WTC11 (cell line): ENCODE data around the gene TMEM50A. TPM values are rescaled to one million over a fixed set of nuclear protein-coding genes. Genes with fewer than 3 reads are reported as not detected.
"Not testable (repeated sequence)": the region's sequence is repeated elsewhere in the genome, so short reads cannot be mapped to it uniquely, and the experiment has no call there.

ENCODE experiments used
- ATAC-seq: fragments of 200-7000 bp; cut with Tn5 transposase; 2 replicates; pipeline ENCODE4 v1.10.0; 2021; ENCODE audit warnings: mild to moderate bottlenecking, moderate library complexity
- CTCF ChIA-PET: fragments of 300-600 bp; sonication (Branson Sonifier 250); formaldehyde crosslinking; loops from one replicate; lab custom pipeline; 2021; ENCODE audit warnings: antibody characterized with exemption; lab: Charles Lee
- POLR2A ChIA-PET: fragments of 350-600 bp; sonication (Branson Sonifier 250); formaldehyde crosslinking; loops from one replicate; lab custom pipeline; 2021; ENCODE audit warnings: antibody characterized with exemption; lab: Charles Lee
- DNase-seq: peaks from one replicate; pipeline ENCODE4 v3.0.0; 2021; ENCODE audit warnings: low spot score
- H3K27ac Mint-ChIP-seq: 2 replicates; pipeline ENCODE4 v1.8.0; 2021; ENCODE audit warnings: mixed read lengths
- H3K27me3 Mint-ChIP-seq: 2 replicates; pipeline ENCODE4 v1.8.0; 2021; ENCODE audit warnings: low read depth, mild to moderate bottlenecking, moderate library complexity, mixed read lengths
- H3K36me3 Mint-ChIP-seq: 2 replicates; pipeline ENCODE4 v1.8.0; 2021; ENCODE audit warnings: mixed read lengths
- H3K4me1 Mint-ChIP-seq: 2 replicates; pipeline ENCODE4 v1.8.0; 2022; ENCODE audit warnings: mixed read lengths
- H3K4me3 Mint-ChIP-seq: 2 replicates; pipeline ENCODE4 v1.8.0; 2021; ENCODE audit warnings: mild to moderate bottlenecking, moderate library complexity, mixed read lengths
- H3K9me3 Mint-ChIP-seq: 2 replicates; pipeline ENCODE4 v1.8.0; 2021; ENCODE audit warnings: mixed read lengths
- CDX4 ChIP-seq: fragments of 250-450 bp; sonication (Bioruptor Pico); IDR thresholded peaks from 2 replicates; pipeline ENCODE4 v1.9.0; 2021; ENCODE audit warnings: moderate library complexity, mild to moderate bottlenecking, inconsistent platforms, borderline replicate concordance
- CREB1 ChIP-seq: sonication (generic); formaldehyde crosslinking; IDR thresholded peaks from 2 replicates; pipeline ENCODE4 v1.8.0; 2023; ENCODE audit warnings: mild to moderate bottlenecking, missing genetic modification reagents
- EMX1 ChIP-seq: fragments of 250-450 bp; sonication (Bioruptor Pico); IDR thresholded peaks from 2 replicates; pipeline ENCODE4 v1.8.0; 2021; ENCODE audit warnings: mild to moderate bottlenecking
- FOXP4 ChIP-seq: sonication (generic); formaldehyde crosslinking; IDR thresholded peaks from 2 replicates; pipeline ENCODE4 v1.8.0; 2022; ENCODE audit warnings: mild to moderate bottlenecking, missing genetic modification reagents
- HMGA2 ChIP-seq: fragments of 250-450 bp; sonication (Bioruptor Pico); IDR thresholded peaks from 2 replicates; pipeline ENCODE4 v1.4.0; 2021; ENCODE audit warnings: mild to moderate bottlenecking, moderate library complexity
- IRF1 ChIP-seq: sonication (generic); formaldehyde crosslinking; IDR thresholded peaks from 2 replicates; pipeline ENCODE4 v1.8.0; 2023; ENCODE audit warnings: missing genetic modification reagents
- JAZF1 ChIP-seq: fragments of 250-450 bp; sonication (Bioruptor Pico); IDR thresholded peaks from 2 replicates; pipeline ENCODE4 v1.9.0; 2021; ENCODE audit warnings: moderate library complexity, mild to moderate bottlenecking, inconsistent platforms
- MLX ChIP-seq: sonication (generic); formaldehyde crosslinking; IDR thresholded peaks from 2 replicates; pipeline ENCODE4 v1.8.1; 2023; ENCODE audit warnings: mild to moderate bottlenecking, missing genetic modification reagents, moderate library complexity
- SMAD4 ChIP-seq: sonication (generic); formaldehyde crosslinking; IDR thresholded peaks from 2 replicates; pipeline ENCODE4 v1.8.0; 2022; ENCODE audit warnings: mild to moderate bottlenecking, missing genetic modification reagents
- ZBTB43 ChIP-seq: sonication (generic); formaldehyde crosslinking; IDR thresholded peaks from 2 replicates; pipeline ENCODE4 v1.8.1; 2023; ENCODE audit warnings: mild to moderate bottlenecking, missing genetic modification reagents
- ZNF121 ChIP-seq: sonication (generic); formaldehyde crosslinking; IDR thresholded peaks from 2 replicates; pipeline ENCODE4 v1.8.0; 2023; ENCODE audit warnings: missing genetic modification reagents
- ZNF232 ChIP-seq: sonication (generic); formaldehyde crosslinking; IDR thresholded peaks from 2 replicates; pipeline ENCODE4 v1.8.0; 2022; ENCODE audit warnings: mild to moderate bottlenecking, missing genetic modification reagents
- ZNF423 ChIP-seq: fragments of 250-450 bp; sonication (Bioruptor Pico); IDR thresholded peaks from 2 replicates; pipeline ENCODE4 v2.1.2; 2022; ENCODE audit warnings: mild to moderate bottlenecking, moderate library complexity
- ZNF425 ChIP-seq: fragments of 250-450 bp; sonication (Bioruptor Pico); conservative IDR thresholded peaks from 2 replicates; pipeline ENCODE4 v1.9.0; 2021; ENCODE audit warnings: mild to moderate bottlenecking
- total RNA-seq: library from RNA; stranded (reverse); gene quantifications from 3 replicates; pipeline ENCODE4 v1.2.3, GENCODE V29; 2021
- TF ChIP-seq, protein P1 (sequence below): sonication (generic); formaldehyde crosslinking; IDR thresholded peaks from 2 replicates; pipeline ENCODE4 v1.8.0; 2022; ENCODE audit warnings: missing genetic modification reagents
- TF ChIP-seq, protein P2 (sequence below): sonication (generic); formaldehyde crosslinking; IDR thresholded peaks from 2 replicates; pipeline ENCODE4 v1.8.1; 2023; ENCODE audit warnings: mild to moderate bottlenecking, missing genetic modification reagents, borderline replicate concordance
- TF ChIP-seq, protein P3 (sequence below): sonication (generic); formaldehyde crosslinking; IDR thresholded peaks from 2 replicates; pipeline ENCODE4 v1.8.1; 2022; ENCODE audit warnings: mild to moderate bottlenecking, moderate library complexity, missing genetic modification reagents

Gene TMEM50A
- total RNA-seq, 1 experiment from 2014 or later, result 84.0 TPM

DNA sequence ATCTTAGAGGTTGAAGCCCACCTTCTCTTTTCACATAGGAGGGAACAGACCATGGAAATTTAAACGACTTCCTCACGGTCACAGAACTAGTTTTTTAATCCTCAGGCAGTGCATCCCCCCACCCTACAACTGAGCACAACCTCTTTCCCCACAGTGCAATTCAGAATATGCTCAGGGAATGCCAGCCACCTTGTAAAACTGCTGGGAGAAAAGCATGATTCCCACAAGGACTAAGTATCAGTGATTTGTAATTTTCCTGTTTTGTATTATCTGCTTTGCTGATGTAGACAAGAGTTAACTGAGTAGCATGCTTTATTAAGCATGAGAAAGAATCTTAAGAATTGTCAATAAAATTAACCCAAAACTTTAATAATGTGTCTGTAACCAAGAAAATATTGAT, 23.8 kb downstream of the TMEM50A start:
- no peak overlapping the region for H3K27ac Mint-ChIP-seq
- H3K9me3 Mint-ChIP-seq, result no peaks in the 10 kb centered on the region
- peaks cover 21% of the 10 kb centered on the region for H3K36me3 Mint-ChIP-seq
- ChIA-PET CTCF (no interaction called here), POLR2A (no interaction called here)
- DNase-seq (no peak), ATAC-seq (no peak)
- no peak overlapping the region for H3K4me3 Mint-ChIP-seq
- TF ChIP-seq HMGA2 (CRISPR knock-in tag) (no peak), MLX (CRISPR knock-in tag) (no peak), EMX1 (CRISPR knock-in tag) (no peak), IRF1 (CRISPR knock-in tag) (no peak), FOXP4 (CRISPR knock-in tag) (no peak), SMAD4 (CRISPR knock-in tag) (no peak), ZNF232 (CRISPR knock-in tag) (no peak), ZNF423 (no peak), ZNF425 (no peak), ZBTB43 (CRISPR knock-in tag) (no peak), CDX4 (CRISPR knock-in tag) (no peak), CREB1 (CRISPR knock-in tag) (no peak), JAZF1 (CRISPR knock-in tag) (no peak), ZNF121 (CRISPR knock-in tag) (no peak)
- TF ChIP-seq, protein P1, sequence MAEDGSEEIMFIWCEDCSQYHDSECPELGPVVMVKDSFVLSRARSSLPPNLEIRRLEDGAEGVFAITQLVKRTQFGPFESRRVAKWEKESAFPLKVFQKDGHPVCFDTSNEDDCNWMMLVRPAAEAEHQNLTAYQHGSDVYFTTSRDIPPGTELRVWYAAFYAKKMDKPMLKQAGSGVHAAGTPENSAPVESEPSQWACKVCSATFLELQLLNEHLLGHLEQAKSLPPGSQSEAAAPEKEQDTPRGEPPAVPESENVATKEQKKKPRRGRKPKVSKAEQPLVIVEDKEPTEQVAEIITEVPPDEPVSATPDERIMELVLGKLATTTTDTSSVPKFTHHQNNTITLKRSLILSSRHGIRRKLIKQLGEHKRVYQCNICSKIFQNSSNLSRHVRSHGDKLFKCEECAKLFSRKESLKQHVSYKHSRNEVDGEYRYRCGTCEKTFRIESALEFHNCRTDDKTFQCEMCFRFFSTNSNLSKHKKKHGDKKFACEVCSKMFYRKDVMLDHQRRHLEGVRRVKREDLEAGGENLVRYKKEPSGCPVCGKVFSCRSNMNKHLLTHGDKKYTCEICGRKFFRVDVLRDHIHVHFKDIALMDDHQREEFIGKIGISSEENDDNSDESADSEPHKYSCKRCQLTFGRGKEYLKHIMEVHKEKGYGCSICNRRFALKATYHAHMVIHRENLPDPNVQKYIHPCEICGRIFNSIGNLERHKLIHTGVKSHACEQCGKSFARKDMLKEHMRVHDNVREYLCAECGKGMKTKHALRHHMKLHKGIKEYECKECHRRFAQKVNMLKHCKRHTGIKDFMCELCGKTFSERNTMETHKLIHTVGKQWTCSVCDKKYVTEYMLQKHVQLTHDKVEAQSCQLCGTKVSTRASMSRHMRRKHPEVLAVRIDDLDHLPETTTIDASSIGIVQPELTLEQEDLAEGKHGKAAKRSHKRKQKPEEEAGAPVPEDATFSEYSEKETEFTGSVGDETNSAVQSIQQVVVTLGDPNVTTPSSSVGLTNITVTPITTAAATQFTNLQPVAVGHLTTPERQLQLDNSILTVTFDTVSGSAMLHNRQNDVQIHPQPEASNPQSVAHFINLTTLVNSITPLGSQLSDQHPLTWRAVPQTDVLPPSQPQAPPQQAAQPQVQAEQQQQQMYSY (CRISPR knock-in tag), result no peak
- TF ChIP-seq, protein P2, sequence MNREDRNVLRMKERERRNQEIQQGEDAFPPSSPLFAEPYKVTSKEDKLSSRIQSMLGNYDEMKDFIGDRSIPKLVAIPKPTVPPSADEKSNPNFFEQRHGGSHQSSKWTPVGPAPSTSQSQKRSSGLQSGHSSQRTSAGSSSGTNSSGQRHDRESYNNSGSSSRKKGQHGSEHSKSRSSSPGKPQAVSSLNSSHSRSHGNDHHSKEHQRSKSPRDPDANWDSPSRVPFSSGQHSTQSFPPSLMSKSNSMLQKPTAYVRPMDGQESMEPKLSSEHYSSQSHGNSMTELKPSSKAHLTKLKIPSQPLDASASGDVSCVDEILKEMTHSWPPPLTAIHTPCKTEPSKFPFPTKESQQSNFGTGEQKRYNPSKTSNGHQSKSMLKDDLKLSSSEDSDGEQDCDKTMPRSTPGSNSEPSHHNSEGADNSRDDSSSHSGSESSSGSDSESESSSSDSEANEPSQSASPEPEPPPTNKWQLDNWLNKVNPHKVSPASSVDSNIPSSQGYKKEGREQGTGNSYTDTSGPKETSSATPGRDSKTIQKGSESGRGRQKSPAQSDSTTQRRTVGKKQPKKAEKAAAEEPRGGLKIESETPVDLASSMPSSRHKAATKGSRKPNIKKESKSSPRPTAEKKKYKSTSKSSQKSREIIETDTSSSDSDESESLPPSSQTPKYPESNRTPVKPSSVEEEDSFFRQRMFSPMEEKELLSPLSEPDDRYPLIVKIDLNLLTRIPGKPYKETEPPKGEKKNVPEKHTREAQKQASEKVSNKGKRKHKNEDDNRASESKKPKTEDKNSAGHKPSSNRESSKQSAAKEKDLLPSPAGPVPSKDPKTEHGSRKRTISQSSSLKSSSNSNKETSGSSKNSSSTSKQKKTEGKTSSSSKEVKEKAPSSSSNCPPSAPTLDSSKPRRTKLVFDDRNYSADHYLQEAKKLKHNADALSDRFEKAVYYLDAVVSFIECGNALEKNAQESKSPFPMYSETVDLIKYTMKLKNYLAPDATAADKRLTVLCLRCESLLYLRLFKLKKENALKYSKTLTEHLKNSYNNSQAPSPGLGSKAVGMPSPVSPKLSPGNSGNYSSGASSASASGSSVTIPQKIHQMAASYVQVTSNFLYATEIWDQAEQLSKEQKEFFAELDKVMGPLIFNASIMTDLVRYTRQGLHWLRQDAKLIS (CRISPR knock-in tag), result no peak
- TF ChIP-seq, protein P3, sequence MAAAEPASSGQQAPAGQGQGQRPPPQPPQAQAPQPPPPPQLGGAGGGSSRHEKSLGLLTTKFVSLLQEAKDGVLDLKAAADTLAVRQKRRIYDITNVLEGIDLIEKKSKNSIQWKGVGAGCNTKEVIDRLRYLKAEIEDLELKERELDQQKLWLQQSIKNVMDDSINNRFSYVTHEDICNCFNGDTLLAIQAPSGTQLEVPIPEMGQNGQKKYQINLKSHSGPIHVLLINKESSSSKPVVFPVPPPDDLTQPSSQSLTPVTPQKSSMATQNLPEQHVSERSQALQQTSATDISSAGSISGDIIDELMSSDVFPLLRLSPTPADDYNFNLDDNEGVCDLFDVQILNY, result no peak
- no peaks in the 10 kb centered on the region for H3K4me1 Mint-ChIP-seq
- H3K27me3 Mint-ChIP-seq, result no peaks in the 10 kb centered on the region

GRCh38 chr1:25362634-25363559, 24.8 kb downstream of the TMEM50A start:
- H3K4me1 Mint-ChIP-seq, CTCF ChIA-PET, H3K9me3 Mint-ChIP-seq, ATAC-seq, H3K27ac Mint-ChIP-seq, POLR2A ChIA-PET, DNase-seq, H3K4me3 Mint-ChIP-seq, H3K27me3 Mint-ChIP-seq: not testable (repeated sequence)
- H3K36me3 Mint-ChIP-seq, result peaks cover 21% of the 10 kb centered on the region
